Panc1 (cell line): Measurements from ENCODE around the gene FANCD2OS. TPM values are rescaled to one million over a fixed set of nuclear protein-coding genes. Genes with fewer than 3 reads are reported as not detected.

Experiments used
- ATAC-seq: fragments of 200-7000 bp; cut with Tn5 transposase; 2 replicates; pipeline ENCODE4 v1.9.1; 2020; ENCODE audit warnings: mild to moderate bottlenecking, moderate library complexity
- BruUV-seq: library from RNA; stranded (reverse); fragments of 400-500 nt; replicated peaks from 2 replicates; lab custom pipeline; 2021; lab: Mats Ljungman, UMichigan
- CTCF ChIA-PET: fragments of 300-600 bp; sonication (Branson Sonifier 250); formaldehyde crosslinking; loops from one replicate; lab custom pipeline; 2022; ENCODE audit warnings: antibody characterized with exemption; lab: Charles Lee
- POLR2A ChIA-PET: fragments of 300-600 bp; sonication (Branson Sonifier 250); formaldehyde crosslinking; loops from one replicate; lab custom pipeline; 2022; ENCODE audit warnings: antibody characterized with exemption; lab: Charles Lee
- DNase-seq: peaks from one replicate; pipeline ENCODE4 v3.0.0-alpha.2; 2010; ENCODE audit warnings: low read depth, low spot score
- H3K27ac ChIP-seq: 2 replicates; pipeline ENCODE4 v1.5.1; 2011; ENCODE audit warnings: mild to moderate bottlenecking, low read length, inconsistent platforms
- H3K27me3 ChIP-seq: fragments of 200-500 bp; sonication (Bioruptor generic); 2 replicates; pipeline ENCODE4 v1.6.0; 2014; ENCODE audit warnings: low read length, inconsistent platforms; ENCODE audit not compliant: control insufficient read depth, insufficient read depth
- H3K36me3 ChIP-seq: fragments of 200-500 bp; sonication (Bioruptor generic); 2 replicates; pipeline ENCODE4 v1.5.1; 2014; ENCODE audit warnings: inconsistent platforms, mild to moderate bottlenecking, low read length, moderate library complexity; ENCODE audit not compliant: control insufficient read depth, insufficient read depth
- H3K4me1 ChIP-seq: 2 replicates; pipeline ENCODE4 v1.5.1; 2011; ENCODE audit warnings: inconsistent platforms, mild to moderate bottlenecking, low read length, moderate library complexity; ENCODE audit not compliant: control insufficient read depth, insufficient read depth
- H3K4me3 ChIP-seq, 2 experiments: 2 replicates each; pipeline ENCODE4 v1.5.1; 2011 to 2012; ENCODE audit warnings: low read depth in 2 of 2, low read length in 2 of 2, mild to moderate bottlenecking in 2 of 2, inconsistent platforms in 1 of 2, moderate library complexity in 1 of 2
- H3K9me3 ChIP-seq: fragments of 200-500 bp; sonication (Bioruptor generic); 2 replicates; pipeline ENCODE4 v1.5.1; 2014; ENCODE audit warnings: low read depth, mild to moderate bottlenecking, inconsistent platforms, low read length, moderate library complexity; ENCODE audit not compliant: control insufficient read depth, insufficient read depth
- POLR2AphosphoS5 ChIP-seq: IDR thresholded peaks from 2 replicates; pipeline ENCODE4 v1.6.1; 2012; ENCODE audit warnings: mild to moderate bottlenecking, low read depth, low read length, moderate library complexity
- SIN3A ChIP-seq: IDR thresholded peaks from 2 replicates; pipeline ENCODE4 v1.6.1; 2012; ENCODE audit warnings: low read depth, mild to moderate bottlenecking, low read length, moderate library complexity, borderline replicate concordance; ENCODE audit not compliant: insufficient read depth
- TCF7L2 ChIP-seq: IDR thresholded peaks from 2 replicates; pipeline ENCODE4 v1.6.1; 2011; ENCODE audit warnings: mild to moderate bottlenecking, low read depth, low read length, inconsistent platforms
- in situ Hi-C: cut with HindIII; loops from 2 replicates; pipeline ENCODE4 v1.10.0; 2016; ENCODE audit warnings: low sequenced_read_pairs, low pct_unique_long_range_greater_than_20kb
- intact Hi-C: fragments of 100-400 bp; cut with micrococcal nuclease; formaldehyde crosslinking; loops from one replicate; pipeline ENCODE4 v1.10.0; 2022; ENCODE audit not compliant: unreplicated experiment
- total RNA-seq: library from RNA; stranded (reverse); gene quantifications from one replicate; pipeline ENCODE4 v1.2.1, GENCODE V29; 2021; ENCODE audit not compliant: unreplicated experiment
- TF ChIP-seq, protein P1 (sequence below): fragments of 450-650 bp; IDR thresholded peaks from 2 replicates; pipeline ENCODE4 v1.5.1; 2017; ENCODE audit warnings: mild to moderate bottlenecking
- TF ChIP-seq, protein P2 (sequence below), 2 experiments: IDR thresholded peaks; 2 replicates each; pipeline ENCODE4 v1.6.1; 2011 to 2012; ENCODE audit warnings: low read depth in 2 of 2, control low read depth in 1 of 2, low read length in 1 of 2, mild to moderate bottlenecking in 1 of 2, moderate library complexity in 1 of 2; ENCODE audit not compliant: insufficient read depth in 1 of 2

The FANCD2OS gene
- total RNA-seq, 1 experiment from 2014 or later, result not detected

DNA sequence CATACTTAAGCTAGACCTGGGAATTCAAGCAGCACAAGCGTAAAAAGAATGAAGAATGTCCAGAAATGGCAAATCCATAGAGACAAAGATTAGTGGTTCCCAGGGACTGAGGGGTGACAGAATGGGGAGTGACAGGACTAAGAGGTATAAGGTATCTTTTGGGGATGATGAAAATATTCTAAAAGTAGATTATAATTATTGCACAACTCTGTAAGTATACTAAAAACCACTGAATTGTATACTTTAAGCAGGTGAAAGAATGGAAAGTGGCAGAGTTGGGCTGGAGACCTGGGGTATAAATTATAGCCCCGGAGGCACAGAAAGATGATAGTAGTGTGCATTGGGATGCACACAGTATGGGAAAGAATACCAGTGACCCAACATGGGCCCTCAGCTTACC is 13.0 kb upstream of the FANCD2OS start:
- ATAC-seq (no peak), DNase-seq (no peak)
- in situ Hi-C loops, result no loop called here
- no peaks in the 10 kb centered on the region for H3K9me3 ChIP-seq
- intact Hi-C loops, result no loop called here
- H3K4me3 ChIP-seq, result no peak overlapping the region
- TF ChIP-seq, protein P1, sequence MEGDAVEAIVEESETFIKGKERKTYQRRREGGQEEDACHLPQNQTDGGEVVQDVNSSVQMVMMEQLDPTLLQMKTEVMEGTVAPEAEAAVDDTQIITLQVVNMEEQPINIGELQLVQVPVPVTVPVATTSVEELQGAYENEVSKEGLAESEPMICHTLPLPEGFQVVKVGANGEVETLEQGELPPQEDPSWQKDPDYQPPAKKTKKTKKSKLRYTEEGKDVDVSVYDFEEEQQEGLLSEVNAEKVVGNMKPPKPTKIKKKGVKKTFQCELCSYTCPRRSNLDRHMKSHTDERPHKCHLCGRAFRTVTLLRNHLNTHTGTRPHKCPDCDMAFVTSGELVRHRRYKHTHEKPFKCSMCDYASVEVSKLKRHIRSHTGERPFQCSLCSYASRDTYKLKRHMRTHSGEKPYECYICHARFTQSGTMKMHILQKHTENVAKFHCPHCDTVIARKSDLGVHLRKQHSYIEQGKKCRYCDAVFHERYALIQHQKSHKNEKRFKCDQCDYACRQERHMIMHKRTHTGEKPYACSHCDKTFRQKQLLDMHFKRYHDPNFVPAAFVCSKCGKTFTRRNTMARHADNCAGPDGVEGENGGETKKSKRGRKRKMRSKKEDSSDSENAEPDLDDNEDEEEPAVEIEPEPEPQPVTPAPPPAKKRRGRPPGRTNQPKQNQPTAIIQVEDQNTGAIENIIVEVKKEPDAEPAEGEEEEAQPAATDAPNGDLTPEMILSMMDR, result no peak
- TF ChIP-seq, protein P2, sequence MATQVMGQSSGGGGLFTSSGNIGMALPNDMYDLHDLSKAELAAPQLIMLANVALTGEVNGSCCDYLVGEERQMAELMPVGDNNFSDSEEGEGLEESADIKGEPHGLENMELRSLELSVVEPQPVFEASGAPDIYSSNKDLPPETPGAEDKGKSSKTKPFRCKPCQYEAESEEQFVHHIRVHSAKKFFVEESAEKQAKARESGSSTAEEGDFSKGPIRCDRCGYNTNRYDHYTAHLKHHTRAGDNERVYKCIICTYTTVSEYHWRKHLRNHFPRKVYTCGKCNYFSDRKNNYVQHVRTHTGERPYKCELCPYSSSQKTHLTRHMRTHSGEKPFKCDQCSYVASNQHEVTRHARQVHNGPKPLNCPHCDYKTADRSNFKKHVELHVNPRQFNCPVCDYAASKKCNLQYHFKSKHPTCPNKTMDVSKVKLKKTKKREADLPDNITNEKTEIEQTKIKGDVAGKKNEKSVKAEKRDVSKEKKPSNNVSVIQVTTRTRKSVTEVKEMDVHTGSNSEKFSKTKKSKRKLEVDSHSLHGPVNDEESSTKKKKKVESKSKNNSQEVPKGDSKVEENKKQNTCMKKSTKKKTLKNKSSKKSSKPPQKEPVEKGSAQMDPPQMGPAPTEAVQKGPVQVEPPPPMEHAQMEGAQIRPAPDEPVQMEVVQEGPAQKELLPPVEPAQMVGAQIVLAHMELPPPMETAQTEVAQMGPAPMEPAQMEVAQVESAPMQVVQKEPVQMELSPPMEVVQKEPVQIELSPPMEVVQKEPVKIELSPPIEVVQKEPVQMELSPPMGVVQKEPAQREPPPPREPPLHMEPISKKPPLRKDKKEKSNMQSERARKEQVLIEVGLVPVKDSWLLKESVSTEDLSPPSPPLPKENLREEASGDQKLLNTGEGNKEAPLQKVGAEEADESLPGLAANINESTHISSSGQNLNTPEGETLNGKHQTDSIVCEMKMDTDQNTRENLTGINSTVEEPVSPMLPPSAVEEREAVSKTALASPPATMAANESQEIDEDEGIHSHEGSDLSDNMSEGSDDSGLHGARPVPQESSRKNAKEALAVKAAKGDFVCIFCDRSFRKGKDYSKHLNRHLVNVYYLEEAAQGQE (IDR thresholded peaks at IDR 0.05; ENCODE audit: insufficient read depth in 1 of 2, low read depth in 2 of 2, low read length in 1 of 2), result no peak
- no peak for TF ChIP-seq POLR2AphosphoS5
- no peak for TF ChIP-seq SIN3A
- TF ChIP-seq TCF7L2, result no peak
- CTCF ChIA-PET, result no interaction called here
- no peak overlapping the region for H3K27ac ChIP-seq
- H3K36me3 ChIP-seq, result peaks cover 3% of the 10 kb centered on the region
- BruUV-seq, result no TSS peak
- no peaks in the 10 kb centered on the region for H3K27me3 ChIP-seq
- POLR2A ChIA-PET, result no interaction called here
- peaks cover 3% of the 10 kb centered on the region; the same call in 1 of the 2 replicates for H3K4me1 ChIP-seq

DNA sequence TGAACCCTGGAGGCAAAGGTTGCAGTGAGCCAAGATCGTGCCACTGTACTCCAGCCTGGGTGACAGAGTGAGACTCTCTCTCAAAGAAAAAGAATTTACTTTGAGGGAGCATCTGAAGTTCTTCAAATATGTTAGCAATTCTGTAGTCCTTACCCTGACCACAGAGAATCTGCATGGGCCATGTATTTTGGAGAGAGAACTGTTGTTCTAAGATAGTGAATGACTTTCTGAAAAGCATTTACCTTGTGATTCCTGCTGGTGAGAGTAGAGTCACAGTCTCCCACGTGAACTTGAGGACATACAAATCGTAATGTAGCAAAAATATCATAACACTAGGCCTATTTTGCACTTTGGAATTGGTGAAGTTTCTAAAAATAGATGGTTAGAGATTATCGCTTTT is 11.3 kb upstream of the FANCD2OS start:
- POLR2A ChIA-PET, result interaction anchor here (0.7 kb wide), 1 partner anchor 23 kb away, joined by 4 read pairs; no protein-coding TSS in a partner anchor
- Histone ChIP-seq H3K4me3 (no peak overlapping the region), H3K36me3 (peaks cover 5% of the 10 kb centered on the region), H3K27me3 (no peaks in the 10 kb centered on the region), H3K4me1 (peaks cover 3% of the 10 kb centered on the region; the same call in 1 of the 2 replicates), H3K27ac (no peak overlapping the region), H3K9me3 (no peaks in the 10 kb centered on the region)
- DNase-seq (no peak), ATAC-seq (no peak)
- intact Hi-C loops, result no loop called here
- no TSS peak for BruUV-seq
- in situ Hi-C loops, result no loop called here
- CTCF ChIA-PET, result no interaction called here
- TF ChIP-seq POLR2AphosphoS5, result no peak
- TF ChIP-seq, protein P1, result no peak
- TF ChIP-seq TCF7L2, result no peak
- TF ChIP-seq SIN3A, result no peak
